Hepatocyte (in vitro differentiated cells): ENCODE measurements around the gene DSC2. TPM values are rescaled to one million over a fixed set of nuclear protein-coding genes. Genes with fewer than 3 reads are reported as not detected.

Experiments
- DNase-seq: peaks from one replicate; pipeline ENCODE4 v3.0.0-alpha.2; 2016; ENCODE audit warnings: low spot score
- H2AFZ ChIP-seq: fragments of 200-600 bp; sonication (generic); 2 replicates; pipeline ENCODE4 v1.6.0; 2016; ENCODE audit warnings: antibody characterized with exemption, mild to moderate bottlenecking
- H3K27ac ChIP-seq: fragments of 200-600 bp; sonication (generic); 2 replicates; pipeline ENCODE4 v1.5.1; 2016; ENCODE audit warnings: mild to moderate bottlenecking
- H3K27me3 ChIP-seq: fragments of 200-600 bp; sonication (generic); 2 replicates; pipeline ENCODE4 v1.6.1; 2016
- H3K36me3 ChIP-seq: fragments of 200-600 bp; sonication (generic); replicated peaks from 2 replicates; pipeline ENCODE4 v1.5.1; 2016; ENCODE audit warnings: low read depth; ENCODE audit not compliant: insufficient read depth
- H3K4me1 ChIP-seq: fragments of 200-600 bp; sonication (generic); 2 replicates; pipeline ENCODE4 v1.5.1; 2016; ENCODE audit warnings: mild to moderate bottlenecking, moderate library complexity; ENCODE audit not compliant: insufficient read depth
- H3K4me2 ChIP-seq: fragments of 200-600 bp; sonication (generic); 2 replicates; pipeline ENCODE4 v1.6.0; 2016
- H3K4me3 ChIP-seq: fragments of 200-600 bp; sonication (generic); 2 replicates; pipeline ENCODE4 v1.5.1; 2016; ENCODE audit warnings: mild to moderate bottlenecking
- H3K79me2 ChIP-seq: fragments of 200-600 bp; sonication (generic); 2 replicates; pipeline ENCODE4 v1.6.0; 2017; ENCODE audit warnings: mild to moderate bottlenecking
- H3K9me2 ChIP-seq: fragments of 200-600 bp; sonication (generic); replicated peaks from 2 replicates; pipeline ENCODE4 v1.6.0; 2017; ENCODE audit warnings: mild to moderate bottlenecking; ENCODE audit not compliant: insufficient read depth
- H3K9me3 ChIP-seq: fragments of 200-600 bp; sonication (generic); 2 replicates; pipeline ENCODE4 v1.5.1; 2016; ENCODE audit warnings: low read depth, mild to moderate bottlenecking
- H4K20me1 ChIP-seq: fragments of 200-600 bp; sonication (generic); 2 replicates; pipeline ENCODE4 v1.6.0; 2016; ENCODE audit warnings: mild to moderate bottlenecking; ENCODE audit not compliant: insufficient read depth, poor library complexity, severe bottlenecking
- EZH2 ChIP-seq: fragments of 200-600 bp; sonication (generic); IDR thresholded peaks from 2 replicates; pipeline ENCODE4 v1.6.1; 2016; ENCODE audit warnings: antibody characterized with exemption, mild to moderate bottlenecking, borderline replicate concordance
- EZH2phosphoT487 ChIP-seq: fragments of 200-600 bp; sonication (generic); IDR thresholded peaks from one replicate; pipeline ENCODE4 v1.6.1; 2018; ENCODE audit warnings: antibody characterized with exemption, mild to moderate bottlenecking, low read depth, moderate library complexity; ENCODE audit not compliant: unreplicated experiment, severe bottlenecking
- WGBS: methylation state at CpG from one replicate; pipeline ENCODE4 v1.1.6; 2016; ENCODE audit warnings: low lambda C conversion rate; ENCODE audit errors: missing lambda C conversion rate; 5-methylcytosine and 5-hydroxymethylcytosine counted together
- polyA plus RNA-seq: library from polyadenylated mRNA; unstranded; fragments of >200 nt; fragmentation: Nextera tagmentation; extraction: Ambion mirVana; gene quantifications from 2 replicates; pipeline ENCODE4 v1.2.1, GENCODE V29; 2016
- total RNA-seq: library from RNA; depleted of rRNA; stranded (reverse); fragments of >200 nt; gene quantifications from 2 replicates; pipeline ENCODE4 v1.2.3, GENCODE V29; 2014
- TF ChIP-seq, protein P1 (sequence below): fragments of 200-600 bp; sonication (generic); IDR thresholded peaks from 2 replicates; pipeline ENCODE4 v1.5.1; 2016; ENCODE audit warnings: antibody characterized with exemption, mild to moderate bottlenecking; ENCODE audit not compliant: poor library complexity

Gene DSC2
- total RNA-seq (49.2 and 59.6 TPM in 2 replicates), polyA plus RNA-seq (24.3 and 28.7 TPM in 2 replicates)

DNA sequence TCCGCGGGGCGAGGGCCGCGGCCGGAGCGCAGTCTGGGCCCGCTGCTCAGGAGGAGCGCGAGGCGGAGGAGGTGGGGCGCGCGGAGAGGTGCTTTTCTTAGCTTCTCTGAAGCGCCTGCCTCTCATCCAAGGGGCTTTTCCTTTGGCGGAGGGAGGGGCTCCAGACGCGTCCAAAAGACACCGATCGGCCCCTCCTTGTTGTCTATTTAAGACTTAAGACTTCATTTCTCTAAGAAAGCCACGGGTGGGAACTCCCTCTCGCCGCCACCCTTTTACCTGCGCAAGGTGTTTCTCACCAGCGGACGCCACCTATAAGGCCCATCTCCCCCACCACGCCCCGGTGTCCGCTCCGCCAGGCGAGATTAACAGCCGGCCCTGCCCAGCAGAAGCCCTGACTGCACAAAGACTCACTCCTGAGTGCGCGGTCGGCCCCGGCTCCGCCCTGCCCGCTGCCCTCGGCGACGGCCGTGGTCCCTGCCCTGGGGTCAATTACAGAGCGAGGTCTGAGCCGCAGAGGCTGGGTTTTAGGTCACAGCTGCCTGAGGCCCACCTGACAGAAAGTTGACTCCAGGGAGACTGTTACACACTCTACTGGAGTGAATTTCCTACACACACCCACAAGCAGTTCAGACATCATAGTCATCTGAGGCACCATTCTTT lies at the start of gene DSC2:
Gene DSC2 (minus strand): TSS at position 397 of the 660 bp plus-strand sequence. CDS start 450 bp downstream, outside the sequence.
- WGBS, result 2% methylated on average over 38 of the region's 44 CpGs
- H2AFZ ChIP-seq, result peak within 1 kb of the TSS; percentile 54

DNA sequence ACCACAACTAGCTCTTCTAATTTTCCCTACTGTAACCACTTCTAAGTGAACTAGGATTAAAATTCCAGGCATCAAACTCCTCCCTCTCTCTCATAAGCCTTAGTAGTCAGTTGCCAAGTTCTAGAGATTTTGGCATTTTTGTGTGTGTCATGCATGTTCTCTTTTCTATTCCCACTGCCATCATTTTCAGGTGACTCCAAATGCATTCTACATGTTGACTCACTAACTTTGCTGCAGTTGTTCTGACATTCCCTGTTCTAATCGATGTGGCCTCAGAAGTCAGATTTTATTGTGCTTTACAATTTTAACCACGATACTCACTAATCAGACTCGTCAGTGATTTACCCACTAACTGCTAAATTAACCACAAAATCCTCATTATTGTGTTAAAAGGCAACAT lies 47.1 kb upstream of the DSC2 start:
- Histone ChIP-seq H3K36me3 (no peaks in the 10 kb centered on the region), H3K4me2 (no peak overlapping the region), H3K9me2 (no peaks in the 10 kb centered on the region), H3K27me3 (no peaks in the 10 kb centered on the region), H3K4me1 (no peaks in the 10 kb centered on the region), H3K27ac (no peak overlapping the region), H2AFZ (no peak overlapping the region), H4K20me1 (no peaks in the 10 kb centered on the region), H3K79me2 (no peaks in the 10 kb centered on the region), H3K9me3 (no peaks in the 10 kb centered on the region), H3K4me3 (no peak overlapping the region)
- no peak for DNase-seq
- TF ChIP-seq EZH2, result no peak
- TF ChIP-seq EZH2phosphoT487, result no peak
- TF ChIP-seq, protein P1, sequence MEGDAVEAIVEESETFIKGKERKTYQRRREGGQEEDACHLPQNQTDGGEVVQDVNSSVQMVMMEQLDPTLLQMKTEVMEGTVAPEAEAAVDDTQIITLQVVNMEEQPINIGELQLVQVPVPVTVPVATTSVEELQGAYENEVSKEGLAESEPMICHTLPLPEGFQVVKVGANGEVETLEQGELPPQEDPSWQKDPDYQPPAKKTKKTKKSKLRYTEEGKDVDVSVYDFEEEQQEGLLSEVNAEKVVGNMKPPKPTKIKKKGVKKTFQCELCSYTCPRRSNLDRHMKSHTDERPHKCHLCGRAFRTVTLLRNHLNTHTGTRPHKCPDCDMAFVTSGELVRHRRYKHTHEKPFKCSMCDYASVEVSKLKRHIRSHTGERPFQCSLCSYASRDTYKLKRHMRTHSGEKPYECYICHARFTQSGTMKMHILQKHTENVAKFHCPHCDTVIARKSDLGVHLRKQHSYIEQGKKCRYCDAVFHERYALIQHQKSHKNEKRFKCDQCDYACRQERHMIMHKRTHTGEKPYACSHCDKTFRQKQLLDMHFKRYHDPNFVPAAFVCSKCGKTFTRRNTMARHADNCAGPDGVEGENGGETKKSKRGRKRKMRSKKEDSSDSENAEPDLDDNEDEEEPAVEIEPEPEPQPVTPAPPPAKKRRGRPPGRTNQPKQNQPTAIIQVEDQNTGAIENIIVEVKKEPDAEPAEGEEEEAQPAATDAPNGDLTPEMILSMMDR, result no peak
- 87% methylated on average over 3 of the region's 3 CpGs for WGBS

More for the DNA sequence above, at the start of gene DSC2:
- no peaks in the 10 kb centered on the region for H3K27me3 ChIP-seq
- H3K4me3 ChIP-seq, result peak within 1 kb of the TSS; percentile 84
- no peaks in the 10 kb centered on the region for H3K36me3 ChIP-seq
- H3K4me1 ChIP-seq, result peaks cover 3% of the 10 kb centered on the region
- H3K79me2 ChIP-seq, result peaks cover 33% of the 10 kb centered on the region
- no peaks in the 10 kb centered on the region for H4K20me1 ChIP-seq
- DNase-seq, result peak; percentile 78
- H3K27ac ChIP-seq, result peak within 1 kb of the TSS; percentile 99
- H3K9me2 ChIP-seq, result no peaks in the 10 kb centered on the region
- TF ChIP-seq EZH2phosphoT487 (no peak), EZH2 (no peak)
- TF ChIP-seq, protein P1, result no peak
- peak within 1 kb of the TSS; percentile 80 for H3K4me2 ChIP-seq
- no peaks in the 10 kb centered on the region for H3K9me3 ChIP-seq

DNA sequence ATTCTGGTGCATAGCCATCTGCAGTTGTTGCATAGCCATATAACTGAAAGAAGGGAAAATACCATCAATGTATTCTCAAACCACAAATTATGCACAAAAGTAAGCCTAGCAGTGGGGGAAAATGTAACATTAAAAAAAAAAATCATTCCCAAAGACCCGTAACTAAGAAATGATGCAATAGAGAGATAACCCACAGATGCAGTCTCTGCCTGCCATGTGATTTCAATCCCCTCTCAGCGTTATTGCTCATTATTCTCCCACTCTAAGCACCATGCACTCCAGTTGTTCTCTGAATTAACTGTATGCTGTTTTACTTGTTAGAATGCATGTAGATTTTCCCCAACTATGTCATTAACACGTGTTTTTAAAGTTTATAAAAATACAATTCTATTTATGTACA lies 46.4 kb upstream of the DSC2 start:
- Histone ChIP-seq H3K4me1 (no peaks in the 10 kb centered on the region), H2AFZ (no peak overlapping the region), H3K79me2 (no peaks in the 10 kb centered on the region), H3K27me3 (no peaks in the 10 kb centered on the region), H3K36me3 (no peaks in the 10 kb centered on the region), H3K27ac (no peak overlapping the region), H3K4me3 (no peak overlapping the region), H3K9me3 (no peaks in the 10 kb centered on the region), H3K4me2 (no peak overlapping the region), H3K9me2 (no peaks in the 10 kb centered on the region), H4K20me1 (no peaks in the 10 kb centered on the region)
- WGBS, result 52% methylated on average over 3 of the region's 3 CpGs
- TF ChIP-seq, protein P1, result no peak
- TF ChIP-seq EZH2, result no peak
- no peak for TF ChIP-seq EZH2phosphoT487
- DNase-seq, result no peak
